SH-SY5Y (cell line): Measurements from ENCODE around the gene RTP1.

Experiments used
- GATA2 ChIP-seq: IDR thresholded peaks from 2 replicates; pipeline ENCODE4 v1.6.1; 2011; ENCODE audit warnings: mild to moderate bottlenecking, low read depth, low read length
- GATA3 ChIP-seq: IDR thresholded peaks from 2 replicates; pipeline ENCODE4 v1.6.1; 2011; ENCODE audit warnings: low read depth, mild to moderate bottlenecking, low read length, moderate library complexity

RTP1 gene

DNA sequence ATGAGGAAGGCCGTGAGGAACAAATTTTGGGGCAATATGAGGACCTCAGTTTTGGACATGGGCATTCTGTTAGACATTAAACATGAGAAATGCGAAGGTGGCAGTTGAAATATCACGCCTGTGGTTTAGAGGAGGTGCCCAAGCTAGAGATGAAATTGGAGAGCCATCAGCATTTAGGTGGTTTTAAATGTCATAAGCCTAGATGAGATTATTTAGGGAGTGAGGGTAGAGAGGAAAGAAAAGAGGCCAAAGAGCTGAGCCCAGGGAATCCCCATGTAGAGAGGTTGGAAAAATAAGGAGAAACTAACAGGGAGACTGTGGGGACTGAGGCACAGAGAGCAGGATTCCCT is 14.9 kb downstream of the RTP1 start:
- TF ChIP-seq GATA3 (no peak), GATA2 (no peak)

DNA sequence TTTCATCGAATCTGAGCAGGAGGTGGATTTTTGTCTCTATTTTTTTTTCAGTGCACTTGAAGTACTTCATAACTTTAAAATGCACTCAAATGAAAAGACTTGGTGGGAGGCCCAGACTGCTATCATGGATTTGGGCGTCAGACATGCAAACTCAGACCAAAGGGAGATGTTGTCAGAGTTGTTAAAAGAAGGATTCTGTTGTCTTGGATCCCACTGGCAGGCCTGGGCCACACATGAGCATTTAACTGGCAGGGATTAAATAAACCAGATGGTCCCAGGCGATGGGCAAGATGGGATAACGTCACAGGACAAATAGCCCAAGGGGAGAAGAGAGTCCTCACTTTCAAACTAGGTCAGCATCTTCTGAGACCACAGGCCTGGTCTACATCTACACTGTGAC is 15.4 kb downstream of the RTP1 start:
- no peak for TF ChIP-seq GATA3
- TF ChIP-seq GATA2 = no peak

DNA sequence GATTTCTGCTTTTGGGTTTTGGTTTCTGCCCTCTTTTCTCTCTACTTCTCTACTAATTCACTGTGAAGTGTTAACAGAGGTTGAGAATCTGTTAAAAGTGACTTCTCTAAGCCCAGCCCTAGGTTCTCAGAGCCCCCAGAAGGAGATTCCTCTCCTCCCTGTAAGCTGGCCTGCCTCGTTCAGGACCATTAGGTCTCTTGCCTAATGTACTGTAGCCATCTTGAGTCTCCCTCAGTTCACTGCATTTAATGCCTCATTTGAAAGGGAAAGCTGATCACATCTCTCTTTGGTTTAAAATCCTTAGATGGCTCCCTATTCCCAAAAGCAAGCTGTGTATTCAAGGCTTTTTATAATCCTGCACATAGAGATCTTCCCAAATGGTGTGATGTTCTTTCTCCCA is 16.3 kb downstream of the RTP1 start:
- no peak for TF ChIP-seq GATA2
- TF ChIP-seq GATA3 = no peak

DNA sequence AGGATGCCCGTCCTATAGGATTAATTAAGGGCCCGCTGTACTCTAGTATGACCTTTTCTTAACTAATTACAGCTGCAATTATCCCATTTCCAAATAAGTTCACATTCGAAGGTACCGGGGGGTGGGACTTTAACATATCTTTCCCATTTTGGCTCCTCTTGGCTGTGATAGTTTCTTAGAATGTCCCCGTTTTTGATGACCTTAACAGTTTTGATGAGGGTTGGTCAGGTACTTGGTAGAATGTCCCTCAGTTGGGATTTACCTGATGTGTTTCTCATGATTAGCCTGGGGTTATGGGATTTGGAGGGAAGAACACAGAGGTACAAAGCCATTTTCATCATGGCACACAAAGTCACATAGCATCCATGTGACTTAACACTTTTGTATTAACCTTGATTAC is 18.2 kb downstream of the RTP1 start:
- TF ChIP-seq GATA2 (no peak), GATA3 (no peak)

DNA sequence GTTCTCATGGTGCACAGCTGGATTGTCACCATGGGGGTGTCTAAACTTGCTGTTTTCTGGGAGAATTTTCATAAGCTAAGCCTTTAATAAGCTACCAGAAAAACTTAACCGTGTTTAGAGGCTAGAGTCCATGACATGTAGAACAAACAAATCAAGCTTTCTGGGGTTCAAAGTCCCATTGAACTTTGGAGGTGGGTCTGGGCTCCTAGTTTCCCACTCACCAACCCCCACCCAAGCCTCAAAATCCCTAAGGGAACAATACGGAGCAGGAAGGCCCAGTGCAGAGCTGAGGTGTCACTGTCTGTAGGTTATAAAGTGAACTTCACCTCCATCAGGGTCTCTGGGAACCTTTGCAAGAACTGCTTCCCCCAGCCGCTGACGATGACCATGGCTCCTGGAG is 25.5 kb downstream of the RTP1 start:
- no peak for TF ChIP-seq GATA3
- no peak for TF ChIP-seq GATA2

DNA sequence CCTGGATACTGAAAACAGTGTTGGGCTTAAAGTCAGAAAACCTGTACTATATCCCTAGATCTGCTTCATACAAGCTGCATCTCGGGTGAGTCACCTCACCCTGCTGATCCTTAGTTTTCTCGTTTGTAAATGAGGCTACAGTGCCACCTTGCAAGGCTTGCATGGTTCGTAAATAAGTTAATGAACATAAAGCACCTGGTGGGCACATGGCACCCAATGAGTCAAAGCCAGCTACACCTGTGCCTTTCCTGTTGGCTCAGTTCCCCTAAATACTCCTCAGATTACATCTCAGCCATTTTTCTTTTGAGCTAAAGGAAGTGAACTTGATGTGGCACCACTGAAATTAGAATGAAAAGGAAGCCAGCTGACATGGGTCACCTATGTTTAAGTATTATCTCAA is 26.5 kb downstream of the RTP1 start:
- TF ChIP-seq GATA2 = no peak
- no peak for TF ChIP-seq GATA3

DNA sequence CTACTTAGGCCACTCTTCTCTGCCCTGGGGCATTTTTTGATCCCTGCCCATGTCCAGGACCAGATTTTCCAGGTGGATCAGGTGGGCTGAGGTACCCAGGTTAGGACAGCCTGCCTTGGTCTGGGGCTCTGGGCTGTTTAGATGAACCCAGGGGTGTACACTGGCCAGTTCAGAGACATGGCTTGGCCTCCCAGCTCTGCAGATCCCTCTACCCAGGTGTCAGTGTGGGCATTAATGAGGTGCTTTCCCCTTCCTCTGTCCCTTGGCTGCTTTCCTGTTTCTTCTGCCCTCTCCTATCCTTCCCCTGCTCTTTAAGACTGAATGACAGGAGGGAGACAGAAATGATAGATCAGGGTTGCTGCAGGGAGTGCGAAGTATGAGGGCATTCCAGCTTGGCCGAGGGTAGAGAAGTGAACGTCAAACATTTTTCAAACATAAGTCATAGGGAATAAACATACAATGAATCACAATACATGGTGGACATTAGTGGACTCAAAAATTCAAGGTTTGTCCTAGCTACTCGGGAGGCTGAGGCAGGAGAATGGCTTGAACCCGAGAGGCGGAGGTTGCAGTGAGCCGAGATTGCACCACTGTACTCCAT is 30.5 kb downstream of the RTP1 start:
- no peak for TF ChIP-seq GATA3
- TF ChIP-seq GATA2 = no peak

DNA sequence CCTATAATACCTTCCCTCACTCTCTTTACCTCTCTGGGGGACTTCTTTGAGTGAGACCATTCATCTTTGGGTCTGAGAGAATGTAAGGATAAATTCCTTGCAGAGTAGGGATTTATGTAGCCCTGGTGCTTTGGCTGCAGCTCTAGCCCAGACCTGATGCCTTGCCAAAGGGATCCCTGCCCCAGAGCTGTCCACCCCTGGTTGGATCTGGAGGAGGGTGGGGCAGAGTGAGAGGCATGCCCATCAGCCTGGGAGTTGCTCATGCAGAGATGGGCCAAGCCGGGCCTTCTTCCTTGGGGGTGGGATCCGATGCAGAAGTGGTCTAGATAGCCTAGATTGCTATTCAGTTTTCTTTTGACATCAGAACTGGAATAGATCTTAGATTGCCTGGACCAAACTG is 31.5 kb downstream of the RTP1 start:
- TF ChIP-seq GATA2 (no peak), GATA3 (no peak)

DNA sequence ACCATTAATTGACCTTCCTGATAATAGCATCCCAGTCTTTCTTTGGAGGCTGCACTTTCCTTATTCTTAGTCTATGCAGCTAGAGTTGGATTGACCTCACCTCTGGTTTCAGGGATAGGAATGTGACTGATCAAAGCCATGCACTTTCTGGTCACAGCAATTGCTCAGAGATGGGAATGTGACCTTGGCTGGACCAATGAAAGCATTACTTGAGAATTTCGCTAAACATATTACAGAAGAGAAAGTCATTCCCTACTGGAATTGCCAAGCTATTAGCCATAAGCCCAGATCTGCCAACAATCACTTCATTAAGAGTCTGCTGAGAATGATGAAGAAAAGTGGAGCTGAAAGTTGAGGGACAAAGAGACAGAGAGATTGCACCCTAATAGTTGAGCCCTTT is 32.7 kb downstream of the RTP1 start:
- no peak for TF ChIP-seq GATA3
- TF ChIP-seq GATA2 = no peak

DNA sequence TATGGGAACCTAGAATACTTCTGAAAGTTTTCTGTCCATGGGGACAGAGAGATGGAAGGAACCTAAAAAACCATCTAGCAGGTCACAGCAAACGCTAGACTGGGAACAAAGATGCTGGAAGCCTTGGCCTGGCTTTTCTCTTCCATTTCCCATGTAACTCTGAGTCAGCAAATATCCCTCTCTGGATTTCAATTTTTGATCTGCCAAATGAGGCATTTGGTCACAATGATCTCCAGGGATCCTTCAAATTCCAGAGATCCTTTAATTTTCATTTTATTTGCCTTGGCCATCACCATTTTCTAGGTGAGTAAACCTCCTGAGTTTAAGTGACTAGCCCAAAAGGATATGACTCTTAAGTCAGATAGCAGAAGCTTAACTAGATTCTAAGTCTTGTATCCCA is 39.7 kb downstream of the RTP1 start:
- no peak for TF ChIP-seq GATA2
- TF ChIP-seq GATA3 = no peak

DNA sequence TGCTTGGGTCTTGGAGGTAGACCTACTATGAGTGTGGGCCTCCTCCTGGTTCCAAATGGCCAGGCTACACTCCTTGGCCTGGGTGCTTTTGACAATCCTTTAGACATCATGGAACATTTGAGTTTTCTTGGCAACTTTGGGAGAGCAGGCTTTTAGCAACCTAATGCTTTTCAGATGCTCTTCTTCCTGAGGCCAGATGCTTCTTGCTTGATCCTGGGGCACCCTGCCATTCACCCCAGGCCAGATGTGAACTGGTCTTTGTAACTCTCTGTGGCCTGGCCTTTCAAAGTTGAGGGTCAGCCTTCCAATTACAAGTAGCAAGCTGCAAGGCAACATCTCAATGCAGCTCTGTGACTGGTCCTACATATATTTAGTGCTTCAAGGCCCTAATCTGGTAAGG is 40.5 kb downstream of the RTP1 start:
- no peak for TF ChIP-seq GATA3

DNA sequence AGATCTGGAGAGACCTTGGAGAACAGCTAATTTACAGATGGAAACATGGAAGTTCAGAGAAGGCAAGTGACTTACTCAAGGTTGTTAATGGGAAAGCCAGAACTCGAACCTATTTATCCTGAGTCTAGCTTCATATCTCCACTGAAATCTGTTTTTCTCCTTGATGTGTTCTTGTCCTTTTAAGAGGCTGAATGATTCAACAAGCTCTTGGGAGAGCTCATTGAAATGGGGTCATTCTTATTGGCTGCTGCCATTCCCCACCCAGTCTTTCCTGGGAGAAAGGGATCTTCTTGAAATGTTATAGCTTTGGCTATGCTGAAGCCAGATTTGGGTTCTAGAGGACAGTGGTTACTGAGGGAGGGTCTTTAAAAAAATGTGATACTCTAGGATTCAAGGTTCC is 41.0 kb downstream of the RTP1 start:
- no peak for TF ChIP-seq GATA3
- no peak for TF ChIP-seq GATA2

DNA sequence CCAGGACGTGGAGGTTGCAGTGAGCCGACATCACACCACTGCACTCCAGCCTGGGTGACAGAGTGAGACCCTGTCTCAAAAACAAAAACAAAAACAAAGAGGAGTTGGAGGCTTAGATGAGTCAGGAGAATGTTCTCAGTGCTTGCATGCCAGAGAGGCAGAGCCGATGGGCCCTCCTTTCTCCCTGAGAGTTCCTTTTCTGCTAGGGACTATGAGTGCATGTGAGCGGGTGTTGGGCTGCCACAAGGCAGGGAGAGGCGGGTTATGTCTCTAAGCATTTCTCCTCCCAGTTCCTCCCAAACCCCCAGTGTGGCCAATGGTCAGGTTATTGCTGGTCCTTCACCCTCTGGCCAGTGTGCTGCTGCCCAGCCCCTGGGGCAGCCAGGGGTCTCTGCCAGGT is 45.1 kb downstream of the RTP1 start:
- TF ChIP-seq GATA2 = no peak

DNA sequence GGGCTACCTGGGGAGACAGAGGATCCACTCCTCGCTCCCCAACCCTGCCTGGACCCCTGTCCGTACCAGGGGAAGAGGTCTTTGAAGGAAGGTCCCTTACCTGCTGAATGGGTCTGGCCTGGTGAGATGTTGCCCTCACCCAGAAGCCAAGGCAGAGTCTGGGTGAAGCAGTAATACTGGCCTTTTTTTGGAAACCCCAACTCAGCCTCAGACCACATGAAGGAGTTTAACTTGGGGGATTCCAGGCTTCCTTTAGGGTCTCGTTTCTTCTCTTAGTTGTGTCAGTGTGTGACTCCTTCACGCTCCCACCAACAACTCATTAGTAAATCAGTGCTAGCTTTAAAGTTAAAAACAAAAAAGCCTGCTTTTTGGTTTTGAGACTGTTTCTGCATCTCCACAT is 45.6 kb downstream of the RTP1 start:
- TF ChIP-seq GATA3 (no peak), GATA2 (no peak)

DNA sequence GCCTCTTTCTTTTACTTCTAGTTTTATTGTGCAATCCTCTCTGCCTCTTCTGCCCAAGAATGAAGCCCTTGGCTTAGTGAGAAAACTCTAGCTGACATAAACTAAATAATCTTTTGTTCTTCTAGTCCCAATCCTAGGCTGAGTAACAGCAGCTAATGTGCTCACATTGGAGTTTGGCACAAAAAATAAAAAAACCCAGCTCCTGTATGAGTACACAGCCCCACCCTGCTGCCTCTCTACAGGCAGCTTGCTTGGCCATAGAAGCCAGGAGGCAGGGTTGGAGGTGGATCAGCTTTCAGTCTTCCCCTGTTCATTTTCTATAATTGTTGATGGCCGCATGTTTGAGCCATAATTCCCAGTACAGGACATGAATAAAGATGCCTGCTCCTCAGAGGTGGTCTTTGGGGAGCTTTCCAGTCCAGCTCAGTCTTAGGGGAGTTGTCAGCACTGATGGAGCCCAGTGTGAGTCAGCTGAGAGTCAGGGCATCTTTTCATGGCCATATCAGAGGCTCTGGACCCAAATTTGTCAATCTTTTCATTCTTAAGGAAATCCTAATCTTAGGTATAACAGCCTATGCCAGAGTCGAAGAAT is 46.7 kb downstream of the RTP1 start:
- no peak for TF ChIP-seq GATA2
- TF ChIP-seq GATA3 = no peak

DNA sequence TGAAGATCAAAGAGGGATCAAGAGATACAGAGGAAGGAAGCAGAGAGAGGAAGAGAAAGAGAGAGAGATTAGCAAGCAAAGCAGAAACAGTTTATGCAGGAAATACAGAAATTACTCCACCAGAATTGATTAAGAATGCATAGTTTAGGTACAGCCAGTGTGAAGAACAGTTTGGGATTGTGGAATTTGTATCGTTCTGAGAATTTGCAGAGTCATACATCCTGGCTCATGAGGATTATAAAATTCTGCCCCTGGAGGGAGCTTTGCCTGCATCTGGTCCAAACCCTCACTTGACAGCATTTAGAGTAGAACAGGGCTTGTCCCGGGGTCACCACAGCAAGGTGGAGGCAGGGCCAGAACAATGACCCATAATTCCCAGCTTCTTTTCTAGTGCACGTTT is 50.1 kb downstream of the RTP1 start:
- TF ChIP-seq GATA2 = no peak
- no peak for TF ChIP-seq GATA3
